HG03342 (cell line): ENCODE results near the gene PI4K2A.
"Not testable (repeated sequence)": the region's sequence is repeated elsewhere in the genome, so short reads cannot be mapped to it uniquely, and the experiment has no call there.

Source experiments
- ATAC-seq: cut with Tn5 transposase; IDR thresholded peaks from one replicate; pipeline ENCODE4 v1.9.1; 2021; ENCODE audit warnings: mild to moderate bottlenecking, moderate library complexity; ENCODE audit not compliant: unreplicated experiment

The PI4K2A gene

GRCh38 chr10:97673736-97674525 is 33.5 kb downstream of the PI4K2A start:
- ATAC-seq, result no peak

- no peak for ATAC-seq
Observed at GRCh38 chr10:97675222-97675621, 34.8 kb downstream of the PI4K2A start.

DNA sequence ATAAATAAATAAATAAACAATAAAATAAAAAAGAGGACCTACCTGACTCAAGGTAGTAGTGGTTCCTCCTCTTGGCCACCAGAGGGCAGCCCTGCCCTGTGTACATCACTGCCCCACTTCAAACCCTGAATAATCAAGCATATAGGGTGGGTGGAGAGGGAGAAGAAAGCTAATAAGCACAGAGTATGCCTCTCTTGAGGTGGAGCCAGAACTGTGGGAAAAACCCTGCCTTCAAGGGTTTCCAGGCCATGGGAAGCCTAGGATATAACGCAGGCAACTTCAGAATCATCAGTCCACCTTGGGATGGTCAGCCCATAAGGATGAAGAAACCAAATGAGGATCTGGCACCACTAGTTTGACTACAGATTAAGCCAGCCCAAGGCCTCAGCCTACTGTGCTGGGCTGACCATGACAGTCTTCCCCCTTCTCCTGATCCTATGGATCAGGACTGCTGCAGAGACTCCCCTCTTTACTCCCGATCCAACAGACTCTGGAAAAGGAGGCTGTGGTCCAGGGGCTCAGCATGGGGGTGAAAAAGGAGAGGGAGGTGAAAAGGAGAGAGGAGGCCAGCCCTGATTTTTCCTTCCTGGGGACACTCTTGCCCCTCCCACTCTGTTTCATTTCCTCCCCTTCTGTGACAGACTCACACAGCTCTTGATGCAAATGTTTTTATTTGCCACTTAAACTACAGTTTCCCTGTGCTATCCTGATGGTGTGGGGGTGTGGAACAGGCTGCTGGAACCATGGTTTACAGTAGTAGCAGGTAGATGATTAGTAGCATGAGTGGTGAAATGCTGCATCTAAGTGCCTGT is 36.5 kb downstream of the PI4K2A start:
- ATAC-seq, result peak; percentile 75

DNA sequence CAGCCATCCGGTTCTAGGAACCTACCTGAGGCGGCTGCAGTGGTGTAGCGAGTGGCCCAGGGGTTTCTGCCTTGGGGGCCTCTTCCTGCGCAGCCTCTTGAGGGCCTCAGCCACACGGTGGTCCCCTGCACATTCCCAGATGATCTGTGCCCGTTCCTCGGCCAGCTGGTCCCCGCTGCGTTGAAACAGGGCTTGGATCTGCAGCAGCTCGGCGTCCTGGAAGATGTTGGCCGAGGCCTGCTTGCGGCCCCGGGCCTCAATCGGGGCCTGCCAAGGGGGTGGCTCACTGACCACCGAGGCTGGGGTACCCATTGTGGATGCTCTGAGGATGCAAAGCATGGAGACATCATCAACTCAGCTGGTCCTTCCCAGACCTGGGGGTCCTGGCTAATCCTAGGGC is 39.1 kb downstream of the PI4K2A start:
- ATAC-seq, result no peak

DNA sequence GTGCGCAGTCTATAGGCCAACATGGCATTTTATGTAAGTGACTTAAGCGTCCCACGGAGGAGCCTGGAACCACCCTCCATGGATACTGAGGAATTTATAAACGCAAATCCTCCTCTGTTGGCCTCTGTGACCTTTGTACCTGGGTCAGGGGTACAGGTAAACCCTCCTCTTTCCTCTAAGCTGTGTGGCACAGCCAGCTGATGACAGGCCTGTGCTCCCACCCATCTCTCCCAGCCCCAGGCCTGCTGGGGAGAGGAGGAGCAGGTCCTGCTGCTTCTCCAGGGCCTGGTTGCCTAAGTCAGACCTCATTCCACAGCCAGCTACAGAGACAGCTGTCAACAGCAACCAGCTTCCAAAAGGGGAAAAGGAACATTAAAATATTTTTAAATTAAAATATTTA is 41.6 kb downstream of the PI4K2A start:
- ATAC-seq, result no peak

DNA sequence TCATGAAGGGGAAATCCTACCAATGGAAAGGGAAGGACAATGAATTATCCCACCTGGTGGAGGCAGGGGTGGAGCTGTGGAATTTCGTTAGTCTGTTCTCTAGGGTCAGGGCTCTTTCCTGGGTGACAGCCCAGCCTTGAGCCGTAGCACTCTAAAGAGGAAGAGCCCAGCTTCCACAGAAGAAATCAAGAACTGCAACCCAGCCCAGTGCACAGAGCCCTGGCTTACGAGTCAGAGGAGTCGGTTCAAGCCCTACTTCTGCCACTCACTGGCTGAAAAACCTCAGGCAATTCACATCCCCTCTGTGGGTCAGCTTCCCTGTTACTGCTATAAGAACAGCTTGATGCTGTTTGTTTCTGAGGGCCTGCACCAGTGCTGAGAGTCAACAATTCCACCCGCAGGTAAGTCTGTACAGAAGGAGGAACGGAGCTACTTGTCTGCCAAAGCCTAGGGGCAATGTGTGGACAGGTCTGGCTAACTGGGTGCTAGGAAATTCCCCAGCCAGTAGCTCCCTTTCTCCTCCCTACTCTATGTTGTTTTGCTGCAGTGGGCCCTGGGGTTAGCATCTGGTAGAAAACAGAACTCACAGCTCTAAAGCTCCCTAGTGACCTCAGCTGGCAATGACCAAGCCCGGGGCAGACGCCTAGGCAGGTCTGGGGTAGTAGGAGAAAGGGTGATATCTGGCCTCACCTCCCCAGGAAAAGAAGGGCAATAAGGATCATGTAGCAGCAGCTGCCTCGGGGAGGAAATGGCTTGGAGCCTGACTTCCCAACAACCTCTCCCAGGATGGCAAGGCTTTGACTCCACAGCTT is 43.3 kb downstream of the PI4K2A start:
- no peak for ATAC-seq

- not testable (repeated sequence) for ATAC-seq
Observed at GRCh38 chr10:97684368-97684713, 43.9 kb downstream of the PI4K2A start.

DNA sequence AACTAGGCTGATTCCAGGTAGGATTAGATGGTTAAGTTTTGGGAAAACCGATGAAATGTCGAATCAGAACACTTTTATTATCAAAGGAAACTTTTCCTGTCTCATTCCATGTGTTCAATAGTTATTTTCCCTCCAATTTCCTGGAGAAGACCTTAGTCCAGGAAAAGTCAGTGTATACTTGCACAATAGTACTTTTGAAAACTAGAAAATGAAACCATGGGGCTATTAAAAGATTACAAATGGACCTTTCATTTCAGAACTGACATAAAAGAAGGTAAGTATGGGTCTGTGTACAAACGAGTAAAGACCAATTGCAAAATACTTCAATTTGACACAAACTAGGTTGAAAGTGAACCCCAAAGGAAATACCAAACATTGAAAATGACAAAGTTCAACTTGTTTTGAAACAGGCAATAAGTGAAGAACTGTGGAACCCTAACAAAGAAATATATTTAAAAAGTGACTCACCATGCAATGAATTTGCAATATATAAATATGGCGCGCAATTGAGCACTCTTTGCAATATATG is 44.5 kb downstream of the PI4K2A start:
- ATAC-seq, result no peak

DNA sequence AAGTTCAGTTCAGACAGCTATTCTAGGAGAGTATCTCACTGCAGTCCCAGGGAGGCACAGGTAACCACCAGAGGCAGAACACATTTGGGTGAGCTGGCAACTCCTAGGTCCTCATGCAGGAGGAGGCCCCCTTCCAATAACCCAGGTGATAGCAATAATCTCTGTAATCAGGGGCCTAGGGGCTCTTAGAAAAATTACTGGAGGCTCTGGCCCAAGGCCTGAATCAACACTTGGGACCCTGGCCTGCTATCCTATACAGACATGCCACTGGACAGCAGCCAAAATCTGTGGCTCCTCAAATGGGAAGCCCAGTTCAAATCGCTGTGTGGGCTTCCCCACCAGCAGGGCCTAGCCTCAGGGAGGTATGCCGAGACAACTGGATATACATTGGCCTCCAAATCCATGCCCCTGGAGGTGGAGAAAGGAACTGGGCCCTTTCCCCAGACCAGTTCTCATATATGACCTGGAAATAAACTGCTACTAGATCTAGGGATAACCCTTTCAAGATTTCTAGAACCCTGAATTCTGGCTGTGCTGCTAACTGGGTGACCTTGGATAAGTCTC is 45.0 kb downstream of the PI4K2A start:
- no peak for ATAC-seq

- no peak for ATAC-seq
Observed at GRCh38 chr10:97686301-97686961, 46.0 kb downstream of the PI4K2A start.

DNA sequence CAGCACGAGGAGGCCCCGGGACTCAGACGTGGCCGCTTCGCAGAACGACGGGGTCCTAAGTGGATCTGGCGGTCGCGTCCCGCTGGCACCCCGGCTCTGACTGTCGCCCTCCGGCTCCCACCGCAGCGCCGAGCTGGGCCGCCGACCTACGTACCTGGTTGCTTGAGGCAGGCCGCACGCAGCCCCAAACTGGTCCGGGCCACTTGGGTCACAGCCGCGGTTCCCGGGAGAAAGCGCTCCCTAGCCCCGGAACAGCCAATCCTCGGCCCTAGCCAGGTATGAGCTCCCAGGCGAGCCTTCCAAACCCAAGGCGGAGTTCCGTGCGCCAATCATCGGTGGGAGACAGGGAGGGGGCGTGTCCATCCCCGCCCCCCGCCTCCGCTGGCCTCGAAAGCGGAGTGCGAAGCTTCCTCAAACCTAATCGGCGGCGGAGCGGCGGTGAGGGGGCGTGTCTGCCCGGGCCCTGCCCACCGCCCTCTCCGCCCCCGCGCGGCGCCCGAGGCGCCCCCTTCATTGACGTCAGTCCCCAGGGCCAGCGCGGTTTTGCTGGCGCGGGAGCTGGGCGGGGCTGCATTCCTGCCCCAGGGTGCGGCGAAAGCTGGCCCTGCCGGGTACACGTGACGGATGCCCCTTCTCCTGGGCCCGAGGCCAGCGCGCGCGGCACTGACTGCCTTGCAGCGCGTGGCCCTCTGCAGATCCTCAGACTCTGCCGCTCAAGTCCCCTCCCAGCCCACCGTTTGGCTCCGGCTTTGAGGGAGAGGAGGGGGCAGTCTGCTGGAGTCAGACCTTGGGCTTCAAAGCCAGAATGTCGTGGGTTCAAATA is 46.7 kb downstream of the PI4K2A start, which contains the start of gene AVPI1:
AVPI1 (minus strand) TSS at position 280 of the 823 bp plus-strand sequence. CDS start 7,336 bp downstream, outside the sequence.
- ATAC-seq, result peak; percentile 91

DNA sequence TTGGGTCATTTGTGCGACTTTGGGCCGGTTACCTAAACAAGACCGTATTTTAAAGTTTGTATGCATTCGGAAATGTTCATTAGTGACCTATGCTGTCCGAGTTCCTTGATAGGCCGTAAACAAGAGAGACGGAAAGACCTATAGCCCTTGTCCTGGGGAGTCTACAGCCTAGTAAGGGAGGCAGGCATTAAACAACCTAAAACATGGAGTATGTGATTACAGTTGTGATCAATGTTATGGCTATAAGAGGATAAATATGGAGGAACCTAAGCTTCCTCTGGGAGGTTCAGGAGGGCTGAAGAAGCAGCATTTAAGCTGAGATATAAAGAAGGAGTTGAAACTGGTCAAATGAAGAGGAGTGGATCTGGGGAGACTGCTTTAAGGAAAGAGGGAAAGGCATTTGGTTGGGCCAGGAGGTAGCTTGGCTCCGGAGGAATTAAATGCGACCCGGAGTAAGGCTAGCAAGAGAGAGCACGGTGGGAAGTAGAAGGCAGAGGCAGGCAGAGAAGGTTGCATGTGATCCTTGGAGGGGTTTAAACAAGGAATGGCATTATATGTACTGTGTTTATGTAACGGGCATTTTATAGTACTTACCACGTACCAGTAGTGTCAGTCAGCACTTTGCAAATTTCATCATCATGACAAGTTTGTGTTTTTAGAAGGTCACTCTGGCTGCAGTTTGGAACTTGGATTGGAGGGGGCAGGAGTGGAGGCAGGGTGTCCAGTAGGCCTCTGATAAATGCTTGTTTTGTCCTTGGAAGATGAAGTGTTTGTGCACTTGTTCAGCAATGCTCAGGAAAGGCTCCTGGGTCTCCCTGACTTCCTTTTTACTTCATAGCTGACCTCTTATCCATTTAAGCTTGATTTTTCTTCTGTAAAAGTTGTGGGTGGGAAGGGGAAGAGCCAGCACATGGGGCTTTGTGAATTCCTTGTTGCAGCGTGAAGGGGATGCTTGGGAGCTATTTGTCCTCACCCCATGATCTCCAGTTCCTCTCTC is 47.6 kb downstream of the PI4K2A start:
- no peak for ATAC-seq

DNA sequence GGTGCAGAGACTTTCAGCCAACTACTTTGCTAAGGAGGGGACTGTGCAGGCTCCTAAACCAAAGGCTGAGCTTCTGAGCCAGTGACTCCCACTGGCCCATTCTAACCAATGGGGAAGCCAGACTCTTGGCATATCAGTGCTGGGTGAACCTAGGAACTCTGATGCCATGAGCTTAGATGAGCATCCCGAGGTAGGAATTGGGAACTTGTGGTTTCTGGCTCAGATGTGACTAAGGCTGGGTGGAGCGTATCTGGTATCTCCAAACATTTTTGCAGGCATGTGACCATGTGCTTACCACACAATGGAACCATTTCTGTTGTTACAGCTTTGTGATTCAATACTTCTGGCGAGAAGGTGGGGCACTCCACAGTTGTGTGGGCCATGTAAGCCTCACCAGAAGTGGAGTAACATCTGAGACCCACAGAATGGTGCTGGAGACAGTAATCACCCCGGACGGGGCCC is 49.1 kb downstream of the PI4K2A start:
- no peak for ATAC-seq

- no peak for ATAC-seq
Observed at GRCh38 chr10:97690133-97690532, 49.7 kb downstream of the PI4K2A start.

- ATAC-seq, result not testable (repeated sequence)
Observed at GRCh38 chr10:97698072-97698655, 57.7 kb downstream of the PI4K2A start.

GRCh38 chr10:97701438-97702069 is 61.1 kb downstream of the PI4K2A start:
- ATAC-seq, result peak; percentile 76

GRCh38 chr10:97703398-97704067 is 63.1 kb downstream of the PI4K2A start:
- ATAC-seq, result no peak
